ENCODE results near the gene ZMYND8. TPM values are rescaled to one million over a fixed set of nuclear protein-coding genes. Genes with fewer than 3 reads are reported as not detected.

ZMYND8 gene
- total and polyA plus RNA-seq, 10 of the 15 experiments (the other 5 are each of a cell fraction or from before 2014, with no cell fraction given): 12.9 to 54.8 (median 23.1) TPM

DNA sequence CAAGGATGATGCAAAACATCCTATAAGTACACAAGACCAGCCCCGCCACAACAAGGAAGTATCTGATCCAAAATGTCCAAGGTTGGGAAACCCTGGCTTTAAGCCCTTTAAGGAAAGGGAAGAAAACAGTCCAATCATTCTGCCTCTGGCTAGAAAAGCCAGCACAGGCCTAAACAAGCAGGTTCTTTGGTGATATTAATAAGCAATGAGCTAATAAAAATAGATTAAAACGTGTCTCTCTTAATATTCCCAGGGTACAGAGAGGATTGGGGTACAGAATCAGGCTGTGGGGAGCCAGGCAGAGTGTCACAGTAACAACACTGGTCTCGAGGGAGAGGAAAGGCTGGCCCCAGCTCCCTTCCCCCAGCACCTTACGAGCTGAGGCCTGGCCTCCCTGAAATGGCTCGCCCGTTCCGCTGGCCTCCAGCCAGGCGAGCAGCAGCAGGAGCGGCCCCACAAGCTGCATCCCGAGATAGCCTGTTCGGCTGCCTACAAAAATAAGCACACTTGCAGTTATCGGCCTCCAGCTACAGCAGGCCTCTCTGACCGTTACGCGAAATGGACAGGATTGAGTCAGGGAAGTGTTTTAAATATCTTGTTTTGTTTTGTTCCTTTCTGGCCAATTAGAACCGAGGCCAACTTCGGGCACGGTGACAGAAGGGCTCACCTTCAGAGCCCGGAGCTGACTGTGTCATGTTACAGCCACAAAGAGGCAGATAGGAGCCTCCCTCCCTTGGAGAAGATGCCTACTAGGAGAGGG lies 4.0 kb upstream of the ZMYND8 start:
- intact Hi-C loops (cut with micrococcal nuclease; ENCODE audit: unreplicated experiment) (no loop called here), in situ Hi-C loops (cut with MboI) (no loop called here)
- ATAC-seq (0 out of 3 replicates have a peak, but pooled peaks have one; percentile 1), FAIRE-seq (peak; percentile 65), DNase-seq (ENCODE audit: low read depth, low spot score) (no peak)
- 2% methylated on average over 19 of the region's 19 CpGs for WGBS (ENCODE audit: insufficient coverage, insufficient replicate concordance, low lambda C conversion rate, missing lambda C conversion rate)
- no peaks in the 10 kb centered on the region for H3K36me3 ChIP-seq (ENCODE audit: control insufficient read depth in 2 of 2, insufficient read depth in 2 of 2, low read length in 1 of 2)
- H3K9me3 ChIP-seq (replicated peaks; ENCODE audit: control insufficient read depth, insufficient read depth, low read length): no peaks in the 10 kb centered on the region
- ChIA-PET POLR2A (interaction anchor here (0.5 to 1.7 kb wide), 7 partner anchors 11 to 395 kb away, joined by 3 to 6 read pairs (median 3); no protein-coding TSS in a partner anchor), RAD21 (ENCODE audit: unreplicated experiment) (interaction anchor here (0.8 to 3.1 kb wide), 5 partner anchors 8 to 86 kb away, joined by 3 to 20 read pairs (median 3); no protein-coding TSS in a partner anchor), SMC1A (ENCODE audit: uncharacterized antibody, unreplicated experiment) (interaction anchor here (0.6 to 4.5 kb wide), 8 partner anchors 11 to 148 kb away, joined by 3 to 51 read pairs (median 4); no protein-coding TSS in a partner anchor), CTCF (interaction anchor here (0.8 to 13.0 kb wide), 7 partner anchors 10 to 260 kb away, joined by 3 to 129 read pairs (median 4); no protein-coding TSS in a partner anchor)
- H3K27ac ChIP-seq (ENCODE audit: control insufficient read depth, insufficient read depth): peak overlapping the region; percentile 79
- peak overlapping the region; percentile 98 for H2AFZ ChIP-seq (ENCODE audit: control insufficient read depth, low read depth, low read length)
- H4K20me1 ChIP-seq (ENCODE audit: control insufficient read depth, insufficient read depth): no peaks in the 10 kb centered on the region
- peaks cover 43% of the 10 kb centered on the region for H3K4me1 ChIP-seq (ENCODE audit: control insufficient read depth, insufficient read depth, low read length)
- peaks cover 19% of the 10 kb centered on the region for H3K79me2 ChIP-seq (ENCODE audit: control insufficient read depth, insufficient read depth, low read length)
- no peaks in the 10 kb centered on the region for H3K27me3 ChIP-seq (replicated peaks in 1 of 2; ENCODE audit: control insufficient read depth in 2 of 2, insufficient read depth in 2 of 2, low read length in 1 of 2)
- peak overlapping the region; percentile 83 for H3K4me2 ChIP-seq (ENCODE audit: control insufficient read depth, insufficient read depth)
- BruUV-seq (replicated peaks): no TSS peak
- H3K9ac ChIP-seq (ENCODE audit: control insufficient read depth, insufficient read depth, low read length): peak overlapping the region; percentile 68
- peak overlapping the region; percentile 32; the same call in 1 of the 2 replicates for H3K4me3 ChIP-seq
- TF ChIP-seq SREBF1 (IDR thresholded peaks at IDR 0.05; ENCODE audit: low read length): no peak
- TF ChIP-seq SMAD5 (IDR thresholded peaks at IDR 0.05; ENCODE audit: low read depth): 0 out of 2 replicates have a peak, but pooled peaks have one; percentile 31
- peak; percentile 77 for TF ChIP-seq POLR2A (IDR thresholded peaks at IDR 0.05; ENCODE audit: low read depth, low read length)
- 0 out of 2 replicates have a peak, but pooled peaks have one; percentile 39 for TF ChIP-seq NFYB (IDR thresholded peaks at IDR 0.05; ENCODE audit: insufficient read depth, low read depth, low read length)
- TF ChIP-seq, protein P1, sequence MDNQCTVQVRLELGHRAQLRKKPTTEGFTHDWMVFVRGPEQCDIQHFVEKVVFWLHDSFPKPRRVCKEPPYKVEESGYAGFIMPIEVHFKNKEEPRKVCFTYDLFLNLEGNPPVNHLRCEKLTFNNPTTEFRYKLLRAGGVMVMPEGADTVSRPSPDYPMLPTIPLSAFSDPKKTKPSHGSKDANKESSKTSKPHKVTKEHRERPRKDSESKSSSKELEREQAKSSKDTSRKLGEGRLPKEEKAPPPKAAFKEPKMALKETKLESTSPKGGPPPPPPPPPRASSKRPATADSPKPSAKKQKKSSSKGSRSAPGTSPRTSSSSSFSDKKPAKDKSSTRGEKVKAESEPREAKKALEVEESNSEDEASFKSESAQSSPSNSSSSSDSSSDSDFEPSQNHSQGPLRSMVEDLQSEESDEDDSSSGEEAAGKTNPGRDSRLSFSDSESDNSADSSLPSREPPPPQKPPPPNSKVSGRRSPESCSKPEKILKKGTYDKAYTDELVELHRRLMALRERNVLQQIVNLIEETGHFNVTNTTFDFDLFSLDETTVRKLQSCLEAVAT (IDR thresholded peaks at IDR 0.05): 0 out of 2 replicates have a peak, but pooled peaks have one; percentile 24
- no peak for TF ChIP-seq SIN3A (IDR thresholded peaks at IDR 0.05; ENCODE audit: low read depth, low read length)
- peak; percentile 32; the same call in 1 of the 2 replicates for TF ChIP-seq YY1 (IDR thresholded peaks at IDR 0.05; ENCODE audit: low read depth, low read length)
- no peak for TF ChIP-seq BRCA1 (IDR thresholded peaks at IDR 0.05; ENCODE audit: low read depth, low read length)
- peak in 1 of 2 experiments; percentile 95; a peak in 2 of 4 replicates for TF ChIP-seq ETV6 (conservative IDR thresholded peaks at IDR 0.05 in 1 of 2, IDR thresholded peaks at IDR 0.05 in 1 of 2; ENCODE audit: borderline replicate concordance in 1 of 2, low read depth in 1 of 2)
- TF ChIP-seq TAF1 (IDR thresholded peaks at IDR 0.05; ENCODE audit: borderline replicate concordance, low read depth, low read length): peak; percentile 44; the same call in 1 of the 2 replicates
- TF ChIP-seq CREM (IDR thresholded peaks at IDR 0.05; ENCODE audit: low read depth): 0 out of 2 replicates have a peak, but pooled peaks have one; percentile 24
- TF ChIP-seq CBX5 (IDR thresholded peaks at IDR 0.05; ENCODE audit: low read depth): no peak
- TF ChIP-seq, protein P2, sequence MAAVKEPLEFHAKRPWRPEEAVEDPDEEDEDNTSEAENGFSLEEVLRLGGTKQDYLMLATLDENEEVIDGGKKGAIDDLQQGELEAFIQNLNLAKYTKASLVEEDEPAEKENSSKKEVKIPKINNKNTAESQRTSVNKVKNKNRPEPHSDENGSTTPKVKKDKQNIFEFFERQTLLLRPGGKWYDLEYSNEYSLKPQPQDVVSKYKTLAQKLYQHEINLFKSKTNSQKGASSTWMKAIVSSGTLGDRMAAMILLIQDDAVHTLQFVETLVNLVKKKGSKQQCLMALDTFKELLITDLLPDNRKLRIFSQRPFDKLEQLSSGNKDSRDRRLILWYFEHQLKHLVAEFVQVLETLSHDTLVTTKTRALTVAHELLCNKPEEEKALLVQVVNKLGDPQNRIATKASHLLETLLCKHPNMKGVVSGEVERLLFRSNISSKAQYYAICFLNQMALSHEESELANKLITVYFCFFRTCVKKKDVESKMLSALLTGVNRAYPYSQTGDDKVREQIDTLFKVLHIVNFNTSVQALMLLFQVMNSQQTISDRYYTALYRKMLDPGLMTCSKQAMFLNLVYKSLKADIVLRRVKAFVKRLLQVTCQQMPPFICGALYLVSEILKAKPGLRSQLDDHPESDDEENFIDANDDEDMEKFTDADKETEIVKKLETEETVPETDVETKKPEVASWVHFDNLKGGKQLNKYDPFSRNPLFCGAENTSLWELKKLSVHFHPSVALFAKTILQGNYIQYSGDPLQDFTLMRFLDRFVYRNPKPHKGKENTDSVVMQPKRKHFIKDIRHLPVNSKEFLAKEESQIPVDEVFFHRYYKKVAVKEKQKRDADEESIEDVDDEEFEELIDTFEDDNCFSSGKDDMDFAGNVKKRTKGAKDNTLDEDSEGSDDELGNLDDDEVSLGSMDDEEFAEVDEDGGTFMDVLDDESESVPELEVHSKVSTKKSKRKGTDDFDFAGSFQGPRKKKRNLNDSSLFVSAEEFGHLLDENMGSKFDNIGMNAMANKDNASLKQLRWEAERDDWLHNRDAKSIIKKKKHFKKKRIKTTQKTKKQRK (IDR thresholded peaks at IDR 0.05; ENCODE audit: low read depth, low read length): no peak
- TF ChIP-seq CBX3 (IDR thresholded peaks at IDR 0.05; ENCODE audit: borderline replicate concordance, low read depth): no peak
- 0 out of 3 replicates have a peak, but pooled peaks have one; percentile 68 for TF ChIP-seq POU2F2 (IDR thresholded peaks at IDR 0.05; ENCODE audit: borderline replicate concordance, low read depth, low read length)
- TF ChIP-seq ZNF274 (IDR thresholded peaks at IDR 0.05; ENCODE audit: insufficient read depth, insufficient read length): no peak
- 0 out of 2 replicates have a peak, but pooled peaks have one; percentile 16 for TF ChIP-seq JUND (IDR thresholded peaks at IDR 0.05; ENCODE audit: low read depth, low read length)
- TF ChIP-seq POLR2AphosphoS5 (IDR thresholded peaks at IDR 0.05; ENCODE audit: low read length): peak; percentile 72
- TF ChIP-seq EGR1 (IDR thresholded peaks at IDR 0.05; ENCODE audit: borderline replicate concordance in 1 of 2, low read depth in 2 of 2, low read length in 2 of 2): no peak

Measured in GM12878 (cell line).